Spinal cord (tissue), 4 donors: ENCODE data around the gene TMEM233. TPM values are rescaled to one million over a fixed set of nuclear protein-coding genes. Genes with fewer than 3 reads are reported as not detected.

Experiments used
- polyA plus RNA-seq, 2 donors: library from polyadenylated mRNA; unstranded; fragments of 120-200 nt; gene quantifications; one replicate each; pipeline ENCODE4 v1.2.1, GENCODE V29; 2013; ENCODE audit not compliant: insufficient read length in 2 of 2
- small RNA-seq: library from RNA; depleted of rRNA; stranded (forward); fragments of <200 nt; gene quantifications from one replicate; pipeline ENCODE3, GENCODE V24; 2014; ENCODE audit warnings: low replicate concordance
- total RNA-seq, 2 donors: library from RNA; depleted of rRNA in 1 of 2; stranded (reverse); fragments of 120-200 nt in 1 of 2; fragments of >200 nt in 1 of 2; gene quantifications; one replicate each; pipeline versions ENCODE4 v1.2.3 to v1.2.4, GENCODE V29; 2013 to 2014

Gene TMEM233
- total and polyA plus RNA-seq, 4 donors: 0.66 to 23.7 (median 3.7) TPM

Small RNA genes within 50 kb of the gene (small RNA-seq; reads per million reads assigned to genes)
- not detected for gene RN7SKP197

Other genes starting within 250 kb of the TMEM233 start
- 10 to 100 TPM; 17.4 to 21.1 TPM for gene PRKAB1, start 74.4 kb downstream of the TMEM233 start, total RNA-seq
- gene PRKAB1, start 74.4 kb downstream of the TMEM233 start, polyA plus RNA-seq: 10 to 100 TPM; 33.3 to 41.2 TPM